Gastrocnemius medialis (tissue), 4 donors: ENCODE measurements around the gene FRRS1L.

Experiments
- POLR2A ChIP-seq, 2 donors: fragments of 450-650 bp; IDR thresholded peaks; one replicate each; pipeline ENCODE4 v1.6.1; 2017; ENCODE audit warnings: antibody characterized with exemption in 2 of 2, mild to moderate bottlenecking in 2 of 2, moderate library complexity in 2 of 2
- TF ChIP-seq, protein P1 (sequence below), 5 experiments: fragments of 450-650 bp in 3 of 5; fragments of 200-600 bp in 2 of 5; sonication (generic) in 2 of 5; IDR thresholded peaks in 4 of 5; conservative IDR thresholded peaks in 1 of 5; 1 replicate in 4 of 5; 2 replicates in 1 of 5; pipeline ENCODE4 v1.5.1; 2016 to 2019; ENCODE audit warnings: antibody characterized with exemption in 5 of 5, mild to moderate bottlenecking in 3 of 5, moderate library complexity in 3 of 5

DNA sequence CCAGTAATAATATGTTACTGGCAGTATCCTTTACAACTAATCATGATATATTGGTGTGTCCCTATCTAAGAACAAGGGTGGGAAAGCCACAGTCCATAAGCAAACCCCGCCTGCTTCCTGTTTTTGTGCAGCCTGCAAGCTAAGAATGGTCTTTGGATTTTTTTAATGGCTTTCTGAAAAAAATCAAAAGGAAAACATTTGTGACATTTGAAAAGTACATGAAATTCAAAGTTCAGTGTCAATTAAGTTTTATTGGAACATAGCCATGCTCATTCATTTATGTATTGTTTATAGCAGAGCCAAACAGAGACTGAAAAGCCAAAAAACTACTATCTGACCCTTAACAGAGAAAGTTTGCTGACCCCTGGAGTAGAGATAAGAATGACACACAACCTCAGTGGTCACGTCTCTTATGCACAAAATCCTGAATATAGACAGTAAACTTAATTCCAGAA lies 34.5 kb downstream of the FRRS1L start:
- no peak for TF ChIP-seq POLR2A (IDR thresholded peaks at IDR 0.05)
- TF ChIP-seq, protein P1, sequence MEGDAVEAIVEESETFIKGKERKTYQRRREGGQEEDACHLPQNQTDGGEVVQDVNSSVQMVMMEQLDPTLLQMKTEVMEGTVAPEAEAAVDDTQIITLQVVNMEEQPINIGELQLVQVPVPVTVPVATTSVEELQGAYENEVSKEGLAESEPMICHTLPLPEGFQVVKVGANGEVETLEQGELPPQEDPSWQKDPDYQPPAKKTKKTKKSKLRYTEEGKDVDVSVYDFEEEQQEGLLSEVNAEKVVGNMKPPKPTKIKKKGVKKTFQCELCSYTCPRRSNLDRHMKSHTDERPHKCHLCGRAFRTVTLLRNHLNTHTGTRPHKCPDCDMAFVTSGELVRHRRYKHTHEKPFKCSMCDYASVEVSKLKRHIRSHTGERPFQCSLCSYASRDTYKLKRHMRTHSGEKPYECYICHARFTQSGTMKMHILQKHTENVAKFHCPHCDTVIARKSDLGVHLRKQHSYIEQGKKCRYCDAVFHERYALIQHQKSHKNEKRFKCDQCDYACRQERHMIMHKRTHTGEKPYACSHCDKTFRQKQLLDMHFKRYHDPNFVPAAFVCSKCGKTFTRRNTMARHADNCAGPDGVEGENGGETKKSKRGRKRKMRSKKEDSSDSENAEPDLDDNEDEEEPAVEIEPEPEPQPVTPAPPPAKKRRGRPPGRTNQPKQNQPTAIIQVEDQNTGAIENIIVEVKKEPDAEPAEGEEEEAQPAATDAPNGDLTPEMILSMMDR (IDR thresholded peaks at IDR 0.05 in 4 of 5, conservative IDR thresholded peaks at IDR 0.05 in 1 of 5), result no peak
